Dermis blood vessel endothelial cell (primary cell): ENCODE results near the gene BCL2A1. TPM values are rescaled to one million over a fixed set of nuclear protein-coding genes. Genes with fewer than 3 reads are reported as not detected.
"Not testable (repeated sequence)": the region's sequence is repeated elsewhere in the genome, so short reads cannot be mapped to it uniquely, and the experiment has no call there.

Source experiments
- DNase-seq: peaks from one replicate; pipeline ENCODE4 v3.0.0; 2010
- total RNA-seq: library from RNA; depleted of rRNA; stranded (reverse); fragments of >200 nt; gene quantifications from 2 replicates; pipeline ENCODE4 v1.2.3, GENCODE V29; 2014

The BCL2A1 gene
- total RNA-seq, 1 donor from 2014 or later, result not detected

DNA sequence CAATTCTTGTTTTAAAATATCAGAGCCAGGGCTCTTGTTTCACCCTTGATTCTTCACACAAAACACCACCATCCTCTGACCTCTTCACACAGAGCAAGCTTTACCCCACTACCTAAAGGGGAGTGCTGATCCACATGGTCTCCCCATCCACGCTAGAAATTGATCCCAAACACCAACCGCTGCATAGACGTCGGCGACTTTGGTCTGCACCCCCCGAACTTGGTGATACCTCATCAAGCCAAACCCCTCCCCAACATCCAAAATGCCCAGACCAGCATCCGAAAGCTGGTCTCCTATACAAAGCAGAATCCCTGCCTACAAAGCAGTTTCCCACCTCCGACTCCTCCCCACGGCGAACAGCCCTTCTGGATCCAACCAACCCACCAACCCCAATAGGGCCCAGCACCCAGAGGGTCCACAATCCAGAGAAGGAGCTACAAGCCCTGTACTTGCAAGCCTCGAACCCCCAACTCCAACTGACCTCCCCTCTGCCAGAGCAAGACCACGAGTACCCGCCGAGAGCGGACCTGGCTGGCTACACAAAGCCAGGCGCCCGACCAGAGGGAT lies 48.4 kb downstream of the BCL2A1 start:
- DNase-seq, result no peak

DNA sequence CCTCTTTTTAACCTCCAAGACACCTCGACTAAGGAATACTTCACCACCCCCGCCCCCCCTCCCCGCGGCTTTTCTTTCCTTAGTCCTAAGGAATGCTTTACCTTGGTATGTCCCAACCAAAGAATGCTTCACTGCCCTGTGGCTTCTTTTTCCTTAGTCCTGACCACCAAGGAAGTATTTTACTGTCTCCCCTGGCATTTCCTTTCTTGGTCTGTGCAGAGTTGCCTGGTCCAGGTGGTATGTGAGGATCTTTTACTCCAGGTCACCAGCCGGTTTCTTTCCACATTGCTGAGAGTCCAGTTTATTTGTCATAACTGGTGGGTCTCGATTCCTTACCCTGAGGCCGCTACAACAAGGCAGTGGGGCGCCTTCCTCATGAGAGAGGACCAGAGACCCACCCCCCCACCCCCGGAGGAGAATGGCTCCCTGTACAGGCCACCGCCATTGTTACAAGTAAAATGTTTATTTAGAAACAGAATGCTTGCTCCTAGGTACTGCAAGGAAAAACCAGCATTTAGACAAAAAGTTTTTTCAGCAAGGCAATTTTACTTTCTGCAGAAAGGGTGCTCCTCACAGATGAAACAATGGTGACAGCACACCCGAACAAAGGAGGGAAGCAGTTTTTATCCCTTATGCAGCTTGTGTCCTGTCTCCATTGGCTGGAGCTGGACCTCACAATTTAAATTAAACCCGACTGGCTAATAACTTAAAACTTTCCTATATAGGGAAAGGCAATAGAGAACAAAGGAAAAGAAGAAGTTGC lies 51.1 kb downstream of the BCL2A1 start:
- DNase-seq, result no peak

DNA sequence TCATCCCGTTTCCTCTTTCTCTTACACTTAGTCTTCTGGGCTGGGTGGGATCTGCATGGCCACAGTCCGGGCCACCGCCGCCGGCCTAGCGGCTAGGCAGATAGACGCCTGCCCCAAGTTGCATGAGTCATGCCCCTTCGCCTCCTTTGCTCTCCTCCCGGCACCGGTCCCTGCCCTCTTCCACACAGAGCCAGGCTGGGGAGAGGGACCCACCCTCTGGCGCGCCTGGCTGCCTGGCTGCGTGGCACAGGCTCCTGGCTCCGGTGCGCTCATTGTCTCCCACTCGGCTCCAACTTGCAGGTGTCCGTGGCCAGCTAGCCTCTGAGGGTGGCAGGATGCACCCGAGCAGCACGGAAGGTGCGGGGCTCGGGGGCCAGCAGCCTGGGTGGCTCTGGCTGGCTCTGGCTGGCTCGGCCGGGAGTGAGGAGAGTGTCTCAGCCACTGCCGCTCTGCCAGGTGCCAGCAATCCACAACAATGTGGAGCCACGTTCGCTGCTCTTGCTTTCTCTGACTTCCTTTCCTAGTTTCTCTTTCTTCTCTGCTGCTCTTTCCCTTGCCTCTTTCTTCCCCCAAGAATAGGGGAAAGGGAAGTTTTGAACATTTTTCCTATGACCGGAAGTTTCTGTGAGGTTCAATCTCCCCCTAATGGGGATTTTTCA lies 51.8 kb downstream of the BCL2A1 start:
- no peak for DNase-seq

DNA sequence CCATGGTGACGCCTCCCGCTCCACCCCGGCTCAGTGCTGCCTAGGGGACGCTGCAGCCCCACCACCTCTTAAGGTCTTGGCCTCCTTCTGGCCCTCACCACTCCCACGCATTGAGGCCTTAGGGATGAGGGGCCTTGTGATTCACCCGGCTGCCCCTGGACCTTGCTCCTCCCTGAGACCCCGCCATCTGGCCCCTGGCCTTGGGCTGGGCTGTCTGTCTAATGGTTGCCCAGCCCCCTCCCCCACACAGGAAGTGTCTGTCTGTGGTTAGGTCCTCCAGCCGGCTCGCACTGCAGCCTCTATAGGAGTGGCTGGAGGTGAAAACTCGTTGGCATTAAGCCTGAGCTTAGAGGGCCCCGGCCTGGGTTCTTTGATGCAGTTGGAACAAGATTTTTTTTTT lies 52.7 kb downstream of the BCL2A1 start:
- DNase-seq, result no peak

DNA sequence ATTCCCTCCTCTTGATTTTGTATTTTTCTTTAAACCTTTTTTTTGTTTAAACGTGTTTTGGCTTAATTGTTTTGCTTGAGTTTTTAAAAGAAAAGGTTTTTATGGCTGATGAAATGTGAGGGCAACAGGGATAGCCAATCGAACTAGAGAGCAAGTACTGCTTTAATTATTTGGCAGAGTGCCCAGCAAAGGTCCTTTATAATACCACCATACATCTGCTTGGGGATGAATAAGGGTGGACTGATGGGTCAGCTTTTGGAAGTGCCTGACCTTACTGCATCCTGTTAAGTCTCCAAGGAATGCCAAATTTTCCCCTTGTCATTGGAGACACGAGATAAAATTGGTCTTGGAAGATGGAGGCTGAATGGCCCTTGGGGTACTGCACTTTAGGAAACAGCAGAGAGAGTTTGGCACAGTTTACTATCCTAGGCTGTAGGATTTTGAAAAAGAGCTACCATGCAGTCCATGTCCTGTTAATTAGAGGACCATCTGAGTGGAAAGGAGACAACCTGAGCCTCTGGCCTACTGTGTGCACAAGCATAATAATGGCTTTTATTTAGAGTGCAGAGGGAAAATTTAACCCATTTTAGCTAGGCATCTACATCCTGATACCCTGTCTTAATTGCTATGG lies 54.4 kb downstream of the BCL2A1 start:
- DNase-seq, result peak; percentile 24

DNA sequence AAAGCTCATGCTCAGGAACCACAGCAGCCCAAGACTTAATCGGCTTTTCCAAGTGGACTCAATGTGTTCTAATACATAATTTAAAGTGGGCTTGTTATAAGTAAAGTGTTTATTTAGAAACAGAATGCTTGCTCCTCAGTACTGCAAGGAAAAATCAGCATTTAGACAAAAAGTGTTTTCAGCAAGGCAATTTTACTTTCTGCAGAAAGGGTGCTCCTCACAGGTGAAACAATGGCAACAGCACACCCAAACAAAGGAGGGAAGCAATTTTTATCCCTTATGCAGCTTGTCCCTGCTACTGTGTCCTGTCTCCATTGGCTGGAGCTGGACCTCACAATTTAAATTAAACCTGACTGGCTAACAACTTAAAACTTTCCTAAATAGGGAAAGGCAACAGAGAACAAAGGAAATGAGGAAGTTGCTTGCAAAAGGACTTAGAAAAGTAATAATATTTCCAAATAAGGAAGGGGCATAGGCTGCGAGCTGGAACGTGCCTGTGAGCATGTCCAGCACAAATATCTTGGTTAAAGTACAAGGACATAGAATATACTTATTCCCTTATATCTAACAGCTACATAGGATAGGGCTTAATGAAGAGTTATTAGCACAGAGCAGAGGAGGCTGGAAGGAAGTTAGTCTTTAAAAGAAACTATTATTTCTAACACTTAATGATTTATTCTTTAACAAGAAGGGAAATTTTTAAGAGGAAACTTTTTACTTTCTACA lies 55.1 kb downstream of the BCL2A1 start:
- DNase-seq, result not testable (repeated sequence)

DNA sequence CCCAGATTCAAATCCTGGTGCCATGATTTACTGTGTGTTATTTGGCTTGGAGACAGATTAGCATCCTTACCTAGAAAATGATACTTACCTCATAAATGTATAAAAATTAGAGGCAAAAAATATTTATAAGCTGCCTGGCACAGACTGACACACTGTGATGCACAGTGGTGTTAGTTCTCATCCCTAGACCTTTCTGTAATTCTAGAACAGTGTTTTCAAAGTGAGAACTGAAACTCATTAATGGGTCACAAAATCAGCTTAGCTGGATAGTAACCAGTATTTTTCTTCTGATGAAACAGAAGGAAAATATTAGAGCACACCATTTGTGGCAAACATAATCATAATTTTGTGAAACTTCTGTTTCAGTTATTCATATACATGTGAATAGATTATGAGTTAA lies 56.3 kb downstream of the BCL2A1 start:
- no peak for DNase-seq

Other genes with a start within 250 kb of the BCL2A1 start
- gene MTHFS, start 74.2 kb downstream of the BCL2A1 start, total RNA-seq, result 8.7 and 13.1 TPM in 2 replicates
- gene ZFAND6, start 88.5 kb upstream of the BCL2A1 start, total RNA-seq, result 144 and 153 TPM in 2 replicates
- gene FAH, start 181.8 kb upstream of the BCL2A1 start, total RNA-seq, result 5.3 and 10.3 TPM in 2 replicates